HCT116 (cell line): ENCODE data around the gene C3orf70.

Experiments used
- POLR2A ChIP-seq: IDR thresholded peaks from 2 replicates; pipeline ENCODE4 v1.7.0; 2011; ENCODE audit warnings: borderline replicate concordance; ENCODE audit not compliant: insufficient read depth, insufficient read length; ENCODE audit errors: extremely low read depth
- RAD21 ChIP-seq: IDR thresholded peaks from 2 replicates; pipeline ENCODE4 v1.6.1; 2012; ENCODE audit warnings: low read depth, mild to moderate bottlenecking
- TF ChIP-seq, protein P1 (sequence below), 3 experiments: fragments of 200-600 bp in 1 of 3; sonication (generic) in 1 of 3; IDR thresholded peaks in 2 of 3; conservative IDR thresholded peaks in 1 of 3; 2 replicates each; pipeline ENCODE4 v1.5.1; 2012 to 2017; ENCODE audit warnings: low read depth in 2 of 3, low read length in 2 of 3, antibody characterized with exemption in 1 of 3, borderline replicate concordance in 1 of 3, control low read depth in 1 of 3, mild to moderate bottlenecking in 1 of 3, mixed read lengths in 1 of 3, mixed run types in 1 of 3, moderate library complexity in 1 of 3; ENCODE audit not compliant: insufficient read depth in 1 of 3

- TF ChIP-seq POLR2A: no peak
- TF ChIP-seq RAD21: peak; percentile 40
- TF ChIP-seq, protein P1, sequence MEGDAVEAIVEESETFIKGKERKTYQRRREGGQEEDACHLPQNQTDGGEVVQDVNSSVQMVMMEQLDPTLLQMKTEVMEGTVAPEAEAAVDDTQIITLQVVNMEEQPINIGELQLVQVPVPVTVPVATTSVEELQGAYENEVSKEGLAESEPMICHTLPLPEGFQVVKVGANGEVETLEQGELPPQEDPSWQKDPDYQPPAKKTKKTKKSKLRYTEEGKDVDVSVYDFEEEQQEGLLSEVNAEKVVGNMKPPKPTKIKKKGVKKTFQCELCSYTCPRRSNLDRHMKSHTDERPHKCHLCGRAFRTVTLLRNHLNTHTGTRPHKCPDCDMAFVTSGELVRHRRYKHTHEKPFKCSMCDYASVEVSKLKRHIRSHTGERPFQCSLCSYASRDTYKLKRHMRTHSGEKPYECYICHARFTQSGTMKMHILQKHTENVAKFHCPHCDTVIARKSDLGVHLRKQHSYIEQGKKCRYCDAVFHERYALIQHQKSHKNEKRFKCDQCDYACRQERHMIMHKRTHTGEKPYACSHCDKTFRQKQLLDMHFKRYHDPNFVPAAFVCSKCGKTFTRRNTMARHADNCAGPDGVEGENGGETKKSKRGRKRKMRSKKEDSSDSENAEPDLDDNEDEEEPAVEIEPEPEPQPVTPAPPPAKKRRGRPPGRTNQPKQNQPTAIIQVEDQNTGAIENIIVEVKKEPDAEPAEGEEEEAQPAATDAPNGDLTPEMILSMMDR (IDR thresholded peaks at IDR 0.05 in 2 of 3, conservative IDR thresholded peaks at IDR 0.05 in 1 of 3; ENCODE audit: borderline replicate concordance in 1 of 3, insufficient read depth in 1 of 3, low read depth in 2 of 3, low read length in 2 of 3): peak in 2 of 3 experiments; percentile 44 to 50; a peak in 3 of 6 replicates
Measured at GRCh38 chr3:185070491-185071286, 82.2 kb downstream of the C3orf70 start.
